Activated CD8-positive, alpha-beta T cell treated with anti-CD3 and anti-CD28 coated beads for 36 hours (primary cell): ENCODE data around the gene DGKE. TPM values are rescaled to one million over a fixed set of nuclear protein-coding genes. Genes with fewer than 3 reads are reported as not detected.
A peak's percentile ranks its signal among the peaks of the same experiment; 100 is the strongest.

Source experiments
- ATAC-seq: fragments of 200-7000 bp; cut with Tn5 transposase; one replicate; pipeline ENCODE4 v1.10.0; 2021; ENCODE audit warnings: mild to moderate bottlenecking, moderate library complexity
- CTCF ChIA-PET: fragments of 350-600 bp; sonication (Branson Sonifier 250); formaldehyde crosslinking; loops from one replicate; lab custom pipeline; 2021; ENCODE audit warnings: antibody characterized with exemption; lab: Charles Lee
- POLR2A ChIA-PET: fragments of 350-600 bp; sonication (Branson Sonifier 250); formaldehyde crosslinking; loops from one replicate; lab custom pipeline; 2021; ENCODE audit warnings: antibody characterized with exemption; lab: Charles Lee
- DNase-seq: peaks from one replicate; pipeline ENCODE4 v3.0.0-alpha.2; 2020
- H3K27ac Mint-ChIP-seq: one replicate; pipeline ENCODE4 v1.8.0; 2021; ENCODE audit warnings: mild to moderate bottlenecking, mixed read lengths
- H3K27me3 Mint-ChIP-seq: one replicate; pipeline ENCODE4 v1.8.0; 2021; ENCODE audit warnings: mixed read lengths
- H3K36me3 Mint-ChIP-seq: one replicate; pipeline ENCODE4 v1.8.0; 2021; ENCODE audit warnings: low read depth, mixed read lengths
- H3K4me1 Mint-ChIP-seq: one replicate; pipeline ENCODE4 v1.8.0; 2021; ENCODE audit warnings: low read depth, mixed read lengths
- H3K4me3 Mint-ChIP-seq: one replicate; pipeline ENCODE4 v1.8.0; 2021; ENCODE audit warnings: mild to moderate bottlenecking, moderate library complexity, mixed read lengths
- H3K9me3 Mint-ChIP-seq: one replicate; pipeline ENCODE4 v1.8.0; 2021; ENCODE audit warnings: mixed read lengths
- CTCF ChIP-seq: fragments of 200-600 bp; IDR thresholded peaks from one replicate; pipeline ENCODE4 v1.8.0; 2022; ENCODE audit warnings: antibody characterized with exemption, mild to moderate bottlenecking
- intact Hi-C: fragments of 100-400 bp; cut with micrococcal nuclease; formaldehyde crosslinking; loops from one replicate; pipeline ENCODE4 v1.10.0; 2022
- total RNA-seq, 2 experiments: library from RNA; stranded (reverse); gene quantifications; one replicate each; pipeline ENCODE4 v1.2.3, GENCODE V29; 2021

Gene DGKE
- total RNA-seq, 2 experiments from 2014 or later = 25.1 to 29.0 TPM

GRCh38 chr17:56898874-56899273 is 64.9 kb downstream of the DGKE start:
- Mint-ChIP-seq H3K9me3 (no peaks in the 10 kb centered on the region), H3K27me3 (no peaks in the 10 kb centered on the region), H3K4me1 (peaks cover 2% of the 10 kb centered on the region), H3K27ac (no peak overlapping the region), H3K36me3 (peaks cover 62% of the 10 kb centered on the region), H3K4me3 (no peak overlapping the region)
- no peak for ATAC-seq
- intact Hi-C loops = no loop called here
- no peak for DNase-seq
- POLR2A ChIA-PET = interaction anchor here (0.6 to 1.2 kb wide), 5 partner anchors 8 to 47 kb away, joined by 3 to 6 read pairs (median 3); partner anchors contain the start of gene TRIM25
- CTCF ChIA-PET = interaction anchor here (1.1 to 1.2 kb wide), 2 partner anchors 40 to 48 kb away, joined by 3 read pairs; no protein-coding TSS in a partner anchor
- TF ChIP-seq CTCF = no peak

GRCh38 chr17:56899403-56899802 is 65.5 kb downstream of the DGKE start:
- intact Hi-C loops = no loop called here
- peaks cover 66% of the 10 kb centered on the region for H3K36me3 Mint-ChIP-seq
- ChIA-PET POLR2A (interaction anchor here (0.7 to 1.2 kb wide), 4 partner anchors 9 to 48 kb away, joined by 3 to 6 read pairs (median 4); partner anchors contain the start of gene TRIM25), CTCF (interaction anchor here (1.1 to 1.2 kb wide), 2 partner anchors 40 to 48 kb away, joined by 3 read pairs; no protein-coding TSS in a partner anchor)
- peaks cover 2% of the 10 kb centered on the region for H3K4me1 Mint-ChIP-seq
- no peak overlapping the region for H3K4me3 Mint-ChIP-seq
- no peak for TF ChIP-seq CTCF
- no peaks in the 10 kb centered on the region for H3K27me3 Mint-ChIP-seq
- ATAC-seq = no peak
- no peak for DNase-seq
- H3K9me3 Mint-ChIP-seq = no peaks in the 10 kb centered on the region
- H3K27ac Mint-ChIP-seq = no peak overlapping the region

- ATAC-seq (no peak), DNase-seq (no peak)
- Mint-ChIP-seq H3K27me3 (no peaks in the 10 kb centered on the region), H3K27ac (no peak overlapping the region), H3K4me3 (no peak overlapping the region), H3K4me1 (peaks cover 2% of the 10 kb centered on the region), H3K36me3 (peaks cover 70% of the 10 kb centered on the region), H3K9me3 (no peaks in the 10 kb centered on the region)
- ChIA-PET POLR2A (interaction anchor here (1.3 kb wide), 1 partner anchor 13 kb away, joined by 3 read pairs; no protein-coding TSS in a partner anchor), CTCF (no interaction called here)
- intact Hi-C loops = no loop called here
- no peak for TF ChIP-seq CTCF
Measured at GRCh38 chr17:56902348-56902747, 68.4 kb downstream of the DGKE start.

- Mint-ChIP-seq H3K9me3 (no peaks in the 10 kb centered on the region), H3K27me3 (no peaks in the 10 kb centered on the region), H3K4me1 (peaks cover 10% of the 10 kb centered on the region), H3K27ac (no peak overlapping the region), H3K36me3 (peaks cover 72% of the 10 kb centered on the region), H3K4me3 (no peak overlapping the region)
- ChIA-PET CTCF (interaction anchor here (1.0 to 1.5 kb wide), 3 partner anchors 10 to 87 kb away, joined by 3 read pairs; partner anchors contain the start of gene TRIM25), POLR2A (interaction anchor here (1.4 kb wide), 1 partner anchor 9 kb away, joined by 4 read pairs; no protein-coding TSS in a partner anchor)
- no peak for TF ChIP-seq CTCF
- ATAC-seq (no peak), DNase-seq (no peak)
- intact Hi-C loops = no loop called here
Measured at GRCh38 chr17:56903560-56903959, 69.6 kb downstream of the DGKE start.

- TF ChIP-seq CTCF = no peak
- ChIA-PET POLR2A (no interaction called here), CTCF (interaction anchor here (1.4 to 2.9 kb wide), 3 partner anchors 16 to 88 kb away, joined by 5 to 8 read pairs (median 6); no protein-coding TSS in a partner anchor)
- intact Hi-C loops = no loop called here
- ATAC-seq (peak; percentile 65), DNase-seq (peak; percentile 56)
- peaks cover 40% of the 10 kb centered on the region for H3K4me1 Mint-ChIP-seq
- H3K4me3 Mint-ChIP-seq = no peak overlapping the region
- H3K9me3 Mint-ChIP-seq = no peaks in the 10 kb centered on the region
- peaks cover 70% of the 10 kb centered on the region for H3K36me3 Mint-ChIP-seq
- peak overlapping the region; percentile 74 for H3K27ac Mint-ChIP-seq
- H3K27me3 Mint-ChIP-seq = no peaks in the 10 kb centered on the region
Measured at GRCh38 chr17:56908001-56908542, 74.1 kb downstream of the DGKE start.
